Stimulated activated CD8-positive, alpha-beta memory T cell treated with anti-CD3 and anti-CD28 coated beads, Interleukin-4, amount 100 ng/mL, for 24 hours (primary cell): Measurements from ENCODE around the gene C19orf33.
A peak's percentile ranks its signal among the peaks of the same experiment; 100 is the strongest.

Experiments used
- DNase-seq: peaks from one replicate; pipeline ENCODE4 v3.0.0-alpha.2; 2020; ENCODE audit warnings: low read depth

Gene C19orf33

GRCh38 chr19:38308926-38309614 is 5.0 kb downstream of the C19orf33 start:
- DNase-seq, result no peak

- DNase-seq, result no peak
These were observed 5.7 kb downstream of the C19orf33 start for GRCh38 chr19:38309615-38310278.

GRCh38 chr19:38310279-38310670 is 6.2 kb downstream of the C19orf33 start:
- no peak for DNase-seq

- DNase-seq, result no peak
These were observed 6.9 kb downstream of the C19orf33 start for GRCh38 chr19:38310986-38311385.

GRCh38 chr19:38315657-38316476 is 11.8 kb downstream of the C19orf33 start, which contains the start of gene YIF1B:
Gene YIF1B (minus strand): TSS chr19:38315947. CDS start chr19:38315917, 30 bp downstream.
- DNase-seq, result peak; percentile 93

- DNase-seq, result no peak
These were observed 12.5 kb downstream of the C19orf33 start for GRCh38 chr19:38316477-38317067.

GRCh38 chr19:38317104-38317612 is 13.1 kb downstream of the C19orf33 start:
- no peak for DNase-seq

- DNase-seq, result no peak
These were observed 14.6 kb downstream of the C19orf33 start for GRCh38 chr19:38318660-38319059.

- DNase-seq, result peak; percentile 49
These were observed 15.6 kb downstream of the C19orf33 start, which contains the start of gene KCNK6 for GRCh38 chr19:38319421-38320258. Gene KCNK6 (plus strand): TSS chr19:38319845. CDS start chr19:38319951, 106 bp downstream.

- no peak for DNase-seq
These were observed 16.9 kb downstream of the C19orf33 start for GRCh38 chr19:38320969-38321339.

- no peak for DNase-seq
These were observed 17.7 kb downstream of the C19orf33 start for GRCh38 chr19:38321646-38322196.

- no peak for DNase-seq
These were observed 19.2 kb downstream of the C19orf33 start for GRCh38 chr19:38323291-38323690.

- DNase-seq, result no peak
These were observed 20.4 kb downstream of the C19orf33 start for GRCh38 chr19:38324431-38324830.

GRCh38 chr19:38326591-38326990 is 22.5 kb downstream of the C19orf33 start:
- DNase-seq, result no peak

- no peak for DNase-seq
These were observed 25.6 kb downstream of the C19orf33 start for GRCh38 chr19:38329651-38330050.

GRCh38 chr19:38331728-38332127 is 27.7 kb downstream of the C19orf33 start:
- DNase-seq, result no peak

GRCh38 chr19:38333245-38333644 is 29.2 kb downstream of the C19orf33 start:
- DNase-seq, result no peak

GRCh38 chr19:38335949-38336637 is 32.0 kb downstream of the C19orf33 start:
- DNase-seq, result peak; percentile 89

GRCh38 chr19:38336638-38337359 is 32.7 kb downstream of the C19orf33 start:
- peak; percentile 86 for DNase-seq

GRCh38 chr19:38337360-38337653 is 33.3 kb downstream of the C19orf33 start:
- DNase-seq, result no peak
